HG03045 (cell line): ENCODE data around the gene DHX16.
A peak's percentile ranks its signal among the peaks of the same experiment; 100 is the strongest.
"Not testable (repeated sequence)": the region's sequence is repeated elsewhere in the genome, so short reads cannot be mapped to it uniquely, and the experiment has no call there.

ENCODE experiments used
- ATAC-seq: cut with Tn5 transposase; IDR thresholded peaks from one replicate; pipeline ENCODE4 v1.9.1; 2021; ENCODE audit warnings: mild to moderate bottlenecking, moderate library complexity; ENCODE audit not compliant: unreplicated experiment

DHX16 gene

DNA sequence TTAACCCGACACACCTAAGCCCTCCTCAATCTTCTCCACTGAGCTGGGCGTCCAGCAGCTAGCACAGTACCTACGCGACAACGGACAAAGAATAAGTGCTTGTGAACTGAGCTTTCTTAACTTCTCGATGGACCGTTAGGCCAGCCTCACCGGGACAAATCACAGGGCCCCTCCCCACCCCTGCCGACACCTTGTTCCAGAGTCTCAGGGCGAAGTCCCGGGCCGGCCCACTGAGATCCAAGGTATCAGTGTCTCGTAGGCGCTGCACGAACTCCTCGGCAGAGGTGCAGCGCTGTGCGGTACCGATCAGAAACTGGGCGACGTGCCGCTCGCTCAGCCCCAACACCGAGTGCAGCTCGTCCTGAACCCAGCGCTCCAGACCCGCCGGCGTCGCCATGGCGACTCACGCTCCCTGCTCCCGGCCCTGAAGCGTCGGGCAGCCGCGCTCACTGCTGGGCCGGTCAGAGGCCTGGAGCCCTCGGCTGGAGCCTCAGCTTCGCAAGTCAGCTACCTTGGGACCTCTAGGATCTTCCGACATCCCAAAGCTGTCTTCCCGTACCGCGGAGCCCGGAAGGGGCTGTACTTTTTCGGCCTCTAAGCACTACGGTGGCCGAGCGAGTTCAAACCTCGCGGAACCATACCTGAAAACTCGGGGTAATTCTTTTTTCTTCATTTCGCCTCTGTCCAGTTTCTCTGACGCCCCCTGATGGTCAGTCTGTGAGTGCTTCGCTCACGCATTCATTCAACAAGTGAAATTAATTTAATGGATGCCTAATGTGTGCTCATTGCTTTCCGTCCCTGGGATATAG, at the start of gene DHX16:
Gene DHX16 (minus strand): TSS at position 562 of the 809 bp plus-strand sequence. CDS start 165 bp downstream, at position 397.
- peak; percentile 67 for ATAC-seq

DNA sequence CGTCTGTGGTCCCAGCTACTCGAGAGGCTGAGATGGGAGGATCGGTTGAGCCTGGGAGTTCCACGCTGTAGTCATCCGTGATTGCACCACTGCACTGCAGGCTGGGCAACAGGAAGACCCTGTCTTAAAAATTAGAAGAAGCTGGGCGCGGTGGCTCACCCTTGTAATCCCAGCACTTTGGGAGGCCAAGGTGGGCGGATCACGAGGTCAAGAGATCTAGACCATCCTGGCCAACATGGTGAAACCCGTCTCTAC, 49.1 kb upstream of the DHX16 start:
- not testable (repeated sequence) for ATAC-seq

DNA sequence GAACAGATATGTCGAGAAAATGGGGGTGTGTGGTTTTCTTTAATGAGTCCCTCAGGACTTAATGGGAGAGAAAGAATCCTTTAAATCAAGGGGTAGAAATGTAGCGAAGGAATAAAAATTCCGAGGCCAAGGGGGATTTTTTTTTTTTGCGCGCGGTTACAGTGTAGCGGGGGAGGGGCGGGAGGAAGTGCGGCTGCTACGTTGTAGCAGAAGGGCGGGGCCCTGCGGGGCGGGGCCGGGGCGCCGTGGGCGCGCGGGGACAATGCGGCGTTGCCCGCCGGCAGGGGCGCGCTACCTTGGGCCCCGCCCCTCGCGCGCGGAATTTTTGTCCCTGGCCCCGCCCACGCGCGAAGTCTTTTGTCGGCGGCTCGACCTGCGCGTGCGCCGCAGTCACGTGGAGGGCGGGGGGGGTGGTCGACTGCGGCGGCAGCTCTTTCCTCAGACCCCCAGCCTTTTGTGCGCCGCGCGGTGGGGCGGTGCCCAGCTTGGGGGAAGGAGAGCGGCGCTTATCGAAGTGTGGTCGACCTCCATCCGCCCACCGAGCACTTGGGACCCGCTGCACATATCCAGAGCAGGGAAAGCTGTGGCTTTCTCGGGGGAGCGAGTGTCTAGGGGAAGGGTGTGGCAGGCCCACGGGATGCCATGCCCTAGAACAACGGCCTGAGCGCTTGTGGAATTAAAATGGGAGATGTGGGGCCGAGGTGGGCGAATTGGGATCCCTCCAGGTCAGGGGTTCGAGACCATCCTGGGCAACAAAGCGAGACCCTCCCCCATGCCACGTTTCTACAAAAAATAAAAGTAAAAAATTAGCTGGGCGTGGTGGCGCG, 48.6 kb upstream of the DHX16 start:
- ATAC-seq, result peak; percentile 33

DNA sequence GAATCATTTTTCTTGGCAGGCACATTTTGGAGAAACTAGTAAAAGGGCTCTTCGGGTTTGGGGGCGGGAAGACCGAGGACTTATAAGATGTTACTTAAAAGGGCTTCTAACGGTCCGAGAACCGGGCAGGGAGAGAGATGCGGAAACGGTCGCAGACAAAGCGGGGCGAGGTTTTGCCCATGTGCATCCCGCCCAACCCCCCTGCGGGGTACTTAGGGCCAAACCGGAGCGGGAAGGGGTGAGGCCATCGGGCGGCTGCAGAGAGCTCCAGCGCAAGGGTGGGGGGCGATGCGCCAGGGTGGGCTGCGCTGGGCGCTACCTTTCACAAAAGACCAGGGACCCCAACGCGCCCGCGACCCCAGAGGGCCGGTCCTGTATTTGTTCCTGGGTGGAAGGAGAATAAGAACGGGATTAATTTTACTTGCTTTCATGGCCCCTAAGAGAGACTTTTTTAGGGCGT, 48.0 kb upstream of the DHX16 start:
- no peak for ATAC-seq

DNA sequence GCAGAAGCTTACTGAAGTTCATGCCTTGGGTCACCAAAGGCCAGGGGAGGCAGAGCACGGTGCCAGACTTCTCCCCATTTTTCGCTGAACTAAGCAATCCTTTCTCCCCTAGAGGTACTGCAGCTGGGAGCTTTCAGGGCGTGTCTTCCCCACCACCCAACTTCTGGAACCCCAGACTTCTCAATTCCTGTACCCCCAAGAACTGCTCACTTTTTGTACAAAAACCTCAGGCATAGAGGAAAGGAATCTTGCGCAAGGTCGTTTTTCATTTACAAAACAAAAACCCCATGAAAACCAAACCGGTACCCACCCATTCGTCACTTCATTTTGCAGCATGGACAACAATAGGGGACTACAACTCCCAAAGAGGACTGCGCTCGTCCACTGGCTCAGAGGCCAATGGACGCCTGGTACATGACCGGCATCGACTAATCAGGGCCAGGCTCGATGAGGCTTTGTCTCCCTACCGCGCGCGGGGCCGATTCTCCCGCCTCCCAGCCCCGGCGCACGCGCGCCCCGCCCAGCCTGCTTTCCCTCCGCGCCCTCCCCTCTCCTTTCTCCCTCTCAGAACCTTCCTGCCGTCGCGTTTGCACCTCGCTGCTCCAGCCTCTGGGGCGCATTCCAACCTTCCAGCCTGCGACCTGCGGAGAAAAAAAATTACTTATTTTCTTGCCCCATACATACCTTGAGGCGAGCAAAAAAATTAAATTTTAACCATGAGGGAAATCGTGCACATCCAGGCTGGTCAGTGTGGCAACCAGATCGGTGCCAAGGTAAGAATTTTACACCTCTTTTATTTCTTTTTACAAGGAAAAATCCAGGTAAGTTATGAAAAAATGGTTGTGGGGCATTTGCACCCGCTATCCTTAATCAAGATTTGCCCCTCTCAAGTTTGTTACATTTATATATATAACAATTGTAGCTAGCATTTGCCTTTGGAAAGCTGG, 47.3 kb upstream of the DHX16 start, which contains the start of gene TUBB:
Gene TUBB (plus strand): TSS at position 562 of the 947 bp plus-strand sequence. CDS start 155 bp downstream, at position 717.
- ATAC-seq, result peak; percentile 42

DNA sequence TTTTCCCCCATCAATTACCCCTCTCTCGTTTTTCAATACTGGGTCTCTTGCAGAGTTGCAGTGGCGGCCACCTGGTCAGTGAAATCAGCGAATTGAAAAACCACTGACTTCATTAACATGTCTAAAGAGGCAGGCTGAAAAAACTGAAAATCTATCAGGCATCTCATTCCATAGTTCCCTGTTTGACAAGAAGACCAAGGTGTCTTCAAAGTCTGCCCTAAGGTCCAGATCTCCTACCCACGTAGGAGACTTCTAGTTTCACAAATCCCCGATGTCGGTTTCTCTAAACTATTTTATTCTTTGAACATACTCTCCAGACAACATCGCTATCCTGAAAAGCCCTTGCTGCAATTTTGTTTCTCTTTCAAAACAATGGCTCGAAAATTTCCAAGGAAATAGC, 46.5 kb upstream of the DHX16 start:
- ATAC-seq, result no peak

DNA sequence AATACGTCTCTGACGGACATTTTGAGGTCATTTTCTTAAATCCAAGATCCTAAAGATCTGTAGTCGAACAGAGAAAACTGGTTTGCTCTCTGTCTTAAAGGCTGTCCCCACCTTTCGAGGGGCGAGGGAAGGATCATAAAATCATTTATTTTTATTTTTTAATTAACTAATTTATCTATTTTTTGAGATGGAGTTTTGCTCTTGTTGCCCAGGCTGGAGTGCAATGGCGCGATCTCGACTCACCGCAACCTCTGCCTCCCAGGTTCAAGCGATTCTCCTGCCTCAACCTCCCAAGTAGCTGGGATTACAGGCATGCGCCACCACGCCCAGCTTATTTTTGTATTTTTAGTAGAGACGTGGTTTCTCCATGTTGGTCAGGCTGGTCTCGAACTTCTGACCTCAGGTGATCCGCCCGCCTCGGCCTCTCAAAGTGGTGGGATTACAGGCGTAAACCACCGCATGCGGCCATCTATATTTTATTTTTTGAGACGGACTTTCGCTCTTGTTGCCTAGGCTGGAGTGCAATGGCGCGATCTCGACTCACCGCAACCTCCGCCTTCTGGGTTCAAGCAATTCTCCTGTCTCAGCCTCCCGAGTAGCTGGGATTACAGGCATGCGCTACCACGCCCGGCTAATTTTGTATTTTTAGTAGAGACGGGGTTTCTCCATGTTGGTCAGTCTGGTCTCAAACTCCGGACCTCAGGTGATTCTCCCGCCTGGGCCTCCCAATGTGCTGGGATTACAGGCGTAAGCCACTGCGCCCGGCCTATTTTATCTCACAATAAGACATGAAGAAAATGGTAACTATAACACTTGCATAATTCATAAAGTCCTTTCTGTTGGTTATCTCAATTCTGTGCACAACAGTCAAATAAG, 45.3 kb upstream of the DHX16 start:
- not testable (repeated sequence) for ATAC-seq

DNA sequence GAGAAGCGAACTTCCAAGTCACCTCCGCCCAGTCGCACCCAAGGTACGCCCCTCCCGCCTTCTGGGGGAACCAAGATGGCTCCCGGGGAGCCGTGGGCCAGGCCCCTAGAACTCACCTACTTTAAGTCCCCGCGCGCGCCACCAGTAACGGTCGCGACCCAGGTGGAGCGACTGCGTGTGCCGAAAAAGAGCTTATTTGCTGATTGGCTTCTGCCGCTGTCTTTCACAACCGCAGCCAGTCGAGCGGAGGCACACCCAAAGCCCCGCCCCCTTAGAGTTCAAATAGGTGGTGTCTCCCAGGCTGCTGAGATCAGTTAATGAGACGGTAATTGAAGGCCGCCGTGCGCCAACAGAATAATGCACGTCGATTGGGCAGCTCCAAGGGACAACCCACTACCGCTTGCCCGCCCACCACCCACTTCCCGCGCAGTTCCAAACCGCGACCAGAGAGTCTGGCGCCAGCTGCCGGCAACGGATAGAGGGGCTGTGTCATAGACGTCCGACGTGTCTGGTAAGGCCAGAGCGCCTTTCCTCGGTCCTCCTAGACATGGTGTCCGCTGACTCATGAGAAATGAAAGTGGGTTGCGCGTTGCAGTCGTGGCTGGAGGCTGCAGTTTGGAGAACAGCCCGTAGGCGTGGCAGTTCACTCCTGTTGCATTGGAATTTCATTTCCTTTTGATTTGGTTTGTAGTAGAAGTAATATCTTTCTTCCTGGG, 44.5 kb upstream of the DHX16 start, which contains the start of gene MDC1:
Gene MDC1 (minus strand): TSS at position 153 of the 716 bp plus-strand sequence. CDS start 2,106 bp downstream, outside the sequence.
- peak; percentile 73 for ATAC-seq

DNA sequence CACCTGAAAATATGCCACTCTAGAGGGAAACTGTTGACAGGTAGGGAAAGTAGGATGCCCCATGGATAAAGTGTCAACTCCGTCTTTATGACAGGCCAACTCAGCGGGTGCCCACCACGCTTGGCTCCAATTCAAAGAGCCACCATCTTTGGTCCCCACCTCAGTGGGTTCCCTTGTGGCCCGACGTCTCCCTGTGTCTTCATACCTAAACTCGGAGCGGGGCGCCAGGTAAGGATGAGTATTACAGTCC, 44.0 kb upstream of the DHX16 start:
- ATAC-seq, result no peak

DNA sequence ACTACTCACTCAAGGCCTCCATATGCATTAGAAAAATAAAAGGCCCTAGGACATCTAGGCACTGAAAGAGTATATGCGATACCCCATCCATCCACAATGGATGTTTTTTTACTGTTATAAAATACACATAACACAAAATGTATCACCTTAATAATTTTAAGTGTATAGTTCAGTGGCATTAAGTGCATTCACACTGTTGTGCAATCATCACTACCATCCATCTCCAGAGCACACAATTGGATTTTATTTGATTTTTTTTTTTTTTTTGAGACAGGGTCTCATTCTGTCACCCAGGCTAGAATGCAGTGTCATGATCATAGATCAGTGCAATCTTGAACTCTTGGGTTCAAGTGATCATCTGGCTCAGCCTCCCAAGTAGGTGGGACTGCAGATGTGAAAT, 41.5 kb upstream of the DHX16 start:
- no peak for ATAC-seq

DNA sequence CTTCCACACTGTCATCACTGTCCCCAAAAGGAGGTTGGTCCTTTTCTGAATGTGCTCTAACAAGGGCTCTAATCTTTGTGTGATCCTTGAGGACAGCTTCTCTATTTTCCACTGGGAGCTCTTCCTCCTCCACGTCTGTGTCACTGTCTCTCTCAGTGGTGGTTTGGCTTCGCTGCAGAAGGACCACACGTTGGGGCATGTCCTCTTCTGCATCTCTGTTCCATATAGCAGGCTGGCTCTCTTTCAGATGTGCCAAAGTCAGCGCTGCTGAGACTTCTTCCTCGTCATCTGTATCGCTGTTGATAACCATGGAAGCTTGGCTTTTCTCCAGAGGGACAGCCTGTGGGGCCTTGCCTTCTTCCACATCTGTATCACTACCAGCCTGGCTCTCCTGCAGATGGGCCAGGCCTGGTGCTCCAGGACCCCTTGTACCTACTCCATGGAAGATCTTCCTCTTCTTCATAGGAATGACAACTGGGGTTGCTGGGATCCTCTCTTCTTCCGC, 39.7 kb upstream of the DHX16 start:
- ATAC-seq, result no peak

DNA sequence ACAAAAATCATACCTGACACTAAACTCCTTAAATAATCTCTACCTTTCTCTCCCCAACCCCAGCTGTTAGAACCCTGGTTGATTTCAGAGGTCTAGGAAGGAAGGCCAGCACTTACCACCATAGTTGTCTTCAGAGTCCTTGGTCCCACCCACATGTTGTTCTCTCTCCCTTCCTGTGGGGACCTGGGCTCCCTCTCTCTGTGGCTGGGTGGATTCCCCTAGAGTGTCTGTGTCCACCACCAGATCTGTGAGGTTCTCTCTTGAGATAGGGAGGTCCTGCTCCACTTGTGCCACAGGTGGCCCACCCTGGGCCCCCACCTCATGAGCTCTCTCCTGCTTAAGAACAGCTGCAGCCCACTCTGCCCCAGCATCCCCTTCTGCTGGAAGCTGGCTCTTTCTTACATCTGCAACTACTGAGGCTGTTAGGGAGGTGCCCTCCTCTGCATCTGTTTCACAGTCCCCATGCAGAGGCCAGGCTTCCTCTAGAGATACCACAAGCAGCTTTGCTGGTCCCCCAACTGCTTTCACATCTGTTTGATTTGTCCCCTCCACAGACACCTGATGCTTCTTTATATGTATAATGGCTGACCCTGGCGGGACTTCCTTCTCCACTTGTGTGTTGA, 39.1 kb upstream of the DHX16 start:
- no peak for ATAC-seq

DNA sequence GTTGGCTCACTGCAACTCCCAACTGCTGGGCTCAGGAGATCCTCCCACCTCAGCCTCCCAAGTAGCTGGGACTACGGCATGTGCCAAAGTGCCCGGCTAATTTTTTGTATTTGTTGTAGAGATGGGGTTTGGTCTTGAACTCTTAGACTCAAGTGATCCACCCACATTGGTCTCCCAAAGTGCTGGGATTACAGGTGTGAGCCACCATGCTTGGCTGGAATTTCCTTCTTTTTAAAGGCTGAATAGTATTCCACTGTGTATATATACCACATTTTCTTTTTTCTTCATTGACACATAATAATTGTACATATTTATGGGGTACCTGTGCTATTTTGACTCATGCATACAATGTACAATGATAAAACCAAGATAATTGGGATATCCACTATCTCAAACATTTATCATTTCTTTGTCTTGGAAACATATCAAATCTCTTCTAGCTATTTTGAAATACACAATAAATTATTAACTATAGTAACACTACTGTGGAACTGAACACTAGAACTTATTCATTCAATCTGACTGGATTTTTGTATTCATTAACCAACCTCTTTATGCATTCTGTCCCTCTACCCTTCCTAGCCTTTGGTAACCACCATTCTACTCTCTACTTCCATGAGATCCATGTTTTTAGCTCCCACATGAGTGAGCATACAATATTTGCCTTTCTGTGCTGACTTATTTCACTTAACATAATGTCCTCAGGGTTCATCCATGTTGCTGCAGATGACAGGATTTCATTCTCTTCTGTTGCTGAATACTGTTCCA, 36.5 kb upstream of the DHX16 start:
- ATAC-seq, result no peak

DNA sequence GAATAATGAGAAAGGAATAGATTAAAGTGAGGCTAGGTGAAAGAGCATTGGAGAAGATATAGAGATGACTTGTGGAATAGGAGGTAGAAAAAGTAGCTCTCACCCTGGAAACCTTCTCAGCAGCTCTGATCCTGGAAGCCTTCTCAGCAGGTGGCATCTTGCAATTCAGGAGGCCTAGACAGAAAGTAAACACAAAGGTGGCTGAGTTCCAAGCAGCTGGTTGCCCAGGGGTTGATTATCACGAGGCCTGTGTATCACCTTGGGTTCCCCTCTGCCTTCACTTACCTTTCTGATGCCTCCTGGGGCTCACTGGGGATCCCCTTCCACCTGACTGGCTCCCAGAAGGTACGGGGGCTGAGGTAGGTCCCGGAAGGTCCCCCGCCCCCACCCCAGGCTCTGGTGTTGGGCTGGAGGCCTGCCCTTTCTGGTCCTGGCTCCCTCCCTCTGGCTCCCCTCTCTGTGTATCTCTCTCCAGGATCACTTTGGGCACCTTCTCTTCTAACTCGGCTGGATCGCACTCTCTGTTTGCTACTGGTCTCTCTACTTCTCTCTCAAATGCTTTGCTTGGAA, 34.6 kb upstream of the DHX16 start:
- ATAC-seq, result no peak

DNA sequence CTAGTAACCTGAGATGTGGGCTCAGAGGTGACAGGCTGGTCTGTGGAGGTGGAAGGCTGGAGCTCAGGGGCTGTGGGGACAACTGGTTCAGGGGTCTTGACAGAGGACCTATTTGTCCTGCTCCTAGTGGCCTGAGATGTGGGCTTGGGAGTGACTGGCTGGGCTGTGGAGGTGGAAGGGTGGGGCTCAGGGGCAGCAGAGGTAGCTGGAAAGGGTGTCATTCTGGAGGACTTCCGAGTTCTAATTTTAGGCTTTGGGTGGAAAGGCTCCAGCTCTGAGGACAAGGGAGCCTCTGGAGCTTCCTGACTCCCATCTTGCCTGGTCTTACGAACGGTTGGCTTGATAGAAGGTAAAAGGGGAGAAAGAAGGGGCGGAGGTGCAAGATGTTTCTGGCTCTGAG, 32.8 kb upstream of the DHX16 start:
- ATAC-seq, result no peak

DNA sequence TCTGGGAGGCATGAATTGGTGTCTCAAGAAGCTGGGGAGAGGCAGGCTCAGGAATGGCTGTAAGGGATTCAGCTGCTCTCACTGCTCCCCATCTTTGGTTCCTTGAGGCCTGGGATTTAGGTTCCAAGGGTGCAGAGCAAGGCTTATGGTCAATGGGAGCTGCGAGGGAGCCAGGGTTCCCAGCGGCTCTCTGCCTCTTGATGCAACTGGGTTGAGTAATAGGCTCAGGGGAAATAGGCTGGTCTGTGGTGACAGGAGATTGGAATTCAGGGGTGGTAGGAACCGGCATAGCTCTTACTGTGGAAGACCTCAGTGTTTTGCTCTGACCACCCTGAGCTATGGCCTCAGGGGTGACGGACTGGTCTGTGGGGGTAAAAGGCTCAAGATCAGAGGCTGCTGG, 31.0 kb upstream of the DHX16 start:
- ATAC-seq, result no peak

DNA sequence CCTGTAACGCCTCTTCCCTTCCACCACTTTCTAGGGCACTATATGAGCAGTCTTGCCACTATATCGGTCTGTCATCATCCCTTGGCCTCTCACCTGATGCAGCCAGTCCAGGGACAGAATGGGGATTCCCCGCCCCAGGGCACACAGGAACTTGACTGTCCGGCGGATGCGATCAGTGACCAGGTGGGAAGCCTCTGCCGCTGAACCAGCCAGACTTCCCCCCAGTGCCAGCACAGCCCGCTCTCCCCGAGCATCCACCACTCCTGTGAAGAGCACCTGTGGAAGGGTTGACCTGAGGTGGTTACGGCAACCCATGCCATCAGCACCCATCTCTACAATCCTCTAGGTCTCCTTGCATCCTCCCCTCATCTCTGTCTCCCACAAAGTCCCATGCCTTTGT, 30.2 kb upstream of the DHX16 start:
- ATAC-seq, result no peak

DNA sequence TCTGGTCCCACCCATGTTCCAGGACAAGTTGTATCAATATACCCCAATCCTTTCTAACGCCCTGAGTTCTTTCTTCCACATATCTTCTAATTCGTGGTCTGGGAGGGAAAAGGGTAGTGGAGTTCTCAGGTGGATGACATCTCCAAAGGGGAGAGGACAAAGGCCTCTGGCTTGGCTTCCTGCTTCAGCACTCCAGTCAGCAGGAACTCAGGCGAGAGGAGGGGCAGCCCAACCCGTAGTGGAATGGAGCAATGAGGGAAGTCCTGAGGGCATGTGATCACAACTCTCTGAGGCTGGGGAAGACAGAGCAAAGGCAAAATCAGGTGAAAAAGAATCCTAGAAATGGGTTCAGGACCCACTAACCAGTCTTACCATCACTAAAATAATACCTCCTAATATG, 27.5 kb upstream of the DHX16 start:
- ATAC-seq, result no peak
